GM23338 (cell line): Measurements from ENCODE around the gene HLA-DMA. TPM values are rescaled to one million over a fixed set of nuclear protein-coding genes. Genes with fewer than 3 reads are reported as not detected.

Experiments
- ATAC-seq: fragments of 200-7000 bp; cut with Tn5 transposase; 3 replicates; pipeline ENCODE4 v1.9.1; 2020
- DNase-seq: peaks from one replicate; pipeline ENCODE4 v3.0.0-alpha.2; 2015; ENCODE audit warnings: low spot score
- H2AFZ ChIP-seq: fragments of 200-600 bp; sonication (generic); 2 replicates; pipeline ENCODE4 v1.8.0; 2016; ENCODE audit warnings: antibody characterized with exemption, mild to moderate bottlenecking, moderate library complexity
- H3F3A ChIP-seq: fragments of 200-600 bp; sonication (generic); replicated peaks from 2 replicates; pipeline ENCODE4 v1.8.0; 2017; ENCODE audit warnings: antibody characterized with exemption, mixed run types, low read depth
- H3K27ac ChIP-seq: fragments of 200-600 bp; sonication (generic); 2 replicates; pipeline ENCODE4 v1.6.1; 2016; ENCODE audit warnings: low read depth
- H3K27me3 ChIP-seq: fragments of 200-600 bp; sonication (generic); 2 replicates; pipeline ENCODE4 v1.8.0; 2016; ENCODE audit warnings: mild to moderate bottlenecking, mixed run types, moderate library complexity; ENCODE audit not compliant: insufficient read depth
- H3K36me3 ChIP-seq: fragments of 200-600 bp; sonication (generic); 2 replicates; pipeline ENCODE4 v1.8.0; 2016; ENCODE audit warnings: mild to moderate bottlenecking; ENCODE audit not compliant: insufficient read depth
- H3K4me1 ChIP-seq: fragments of 200-600 bp; sonication (generic); 2 replicates; pipeline ENCODE4 v1.8.0; 2016; ENCODE audit warnings: mild to moderate bottlenecking, moderate library complexity; ENCODE audit not compliant: insufficient read depth
- H3K4me2 ChIP-seq: fragments of 200-600 bp; sonication (generic); 2 replicates; pipeline ENCODE4 v1.7.1; 2017; ENCODE audit warnings: mixed run types
- H3K4me3 ChIP-seq: fragments of 200-600 bp; sonication (generic); 2 replicates; pipeline ENCODE4 v1.6.1; 2016; ENCODE audit warnings: mixed run types
- H3K79me2 ChIP-seq: fragments of 200-600 bp; sonication (generic); replicated peaks from 2 replicates; pipeline ENCODE4 v1.8.0; 2017; ENCODE audit warnings: mild to moderate bottlenecking; ENCODE audit not compliant: insufficient read depth
- H3K9me2 ChIP-seq: fragments of 200-600 bp; sonication (generic); 2 replicates; pipeline ENCODE4 v1.8.0; 2017; ENCODE audit not compliant: insufficient read depth
- H4K20me1 ChIP-seq: fragments of 200-600 bp; sonication (generic); replicated peaks from 2 replicates; pipeline ENCODE4 v1.8.0; 2017; ENCODE audit warnings: mild to moderate bottlenecking; ENCODE audit not compliant: insufficient read depth
- H3K27ac Mint-ChIP-seq: 2 replicates; pipeline ENCODE4 v1.8.0; 2020; ENCODE audit warnings: inconsistent platforms, mild to moderate bottlenecking, moderate library complexity, mixed read lengths
- H3K27me3 Mint-ChIP-seq: 3 replicates; pipeline ENCODE4 v1.8.0; 2022; ENCODE audit warnings: low read depth, mild to moderate bottlenecking, moderate library complexity, mixed read lengths, inconsistent platforms; ENCODE audit not compliant: insufficient read depth, poor library complexity
- H3K36me3 Mint-ChIP-seq: 3 replicates; pipeline ENCODE4 v1.8.0; 2021; ENCODE audit warnings: low read depth, mild to moderate bottlenecking, inconsistent platforms, moderate library complexity, mixed read lengths
- H3K4me1 Mint-ChIP-seq: 3 replicates; pipeline ENCODE4 v1.8.0; 2020; ENCODE audit warnings: mild to moderate bottlenecking, inconsistent platforms, mixed read lengths
- H3K4me3 Mint-ChIP-seq: 3 replicates; pipeline ENCODE4 v1.8.0; 2021; ENCODE audit warnings: moderate library complexity, mild to moderate bottlenecking, inconsistent platforms, mixed read lengths
- H3K9me3 Mint-ChIP-seq: 3 replicates; pipeline ENCODE4 v1.8.0; 2020; ENCODE audit warnings: moderate library complexity, mild to moderate bottlenecking, inconsistent platforms, mixed read lengths
- CREB1 ChIP-seq: fragments of 250-450 bp; sonication (Bioruptor Pico); IDR thresholded peaks from 2 replicates; pipeline ENCODE4 v1.5.0; 2020; ENCODE audit warnings: low read depth, mild to moderate bottlenecking, moderate library complexity
- EZH2 ChIP-seq: fragments of 200-600 bp; sonication (generic); IDR thresholded peaks from one replicate; pipeline ENCODE4 v1.8.0; 2017; ENCODE audit warnings: antibody characterized with exemption, mild to moderate bottlenecking, low read depth; ENCODE audit not compliant: unreplicated experiment
- EZH2phosphoT487 ChIP-seq: fragments of 200-600 bp; sonication (generic); IDR thresholded peaks from one replicate; pipeline ENCODE4 v1.8.1; 2018; ENCODE audit warnings: antibody characterized with exemption; ENCODE audit not compliant: unreplicated experiment
- JUNB ChIP-seq: IDR thresholded peaks from one replicate; pipeline ENCODE4 v1.6.1; 2016; ENCODE audit warnings: antibody characterized with exemption; ENCODE audit not compliant: unreplicated experiment
- NANOG ChIP-seq: IDR thresholded peaks from 2 replicates; pipeline ENCODE4 v1.6.1; 2016; ENCODE audit warnings: antibody characterized with exemption, borderline replicate concordance
- POLR2AphosphoS5 ChIP-seq: IDR thresholded peaks from 2 replicates; pipeline ENCODE4 v1.6.1; 2016; ENCODE audit warnings: antibody characterized with exemption, low read depth
- STAT1 ChIP-seq: IDR thresholded peaks from one replicate; pipeline ENCODE4 v1.6.1; 2016; ENCODE audit warnings: antibody characterized with exemption; ENCODE audit not compliant: unreplicated experiment
- ZNF114 ChIP-seq: fragments of 250-450 bp; sonication (Bioruptor Pico); IDR thresholded peaks from 2 replicates; pipeline ENCODE4 v1.5.0; 2020; ENCODE audit warnings: mild to moderate bottlenecking, moderate library complexity
- ZNF331 ChIP-seq: fragments of 250-450 bp; sonication (Bioruptor Pico); IDR thresholded peaks from 2 replicates; pipeline ENCODE4 v1.5.0; 2020; ENCODE audit warnings: low read depth, mild to moderate bottlenecking, moderate library complexity
- polyA plus RNA-seq: library from polyadenylated mRNA; unstranded; fragments of >200 nt; fragmentation: Nextera tagmentation; extraction: Ambion mirVana; gene quantifications from 2 replicates; pipeline ENCODE4 v1.2.1, GENCODE V29; 2016
- total RNA-seq: library from RNA; depleted of rRNA; stranded (reverse); fragments of >200 nt; shearing (Covaris generic); gene quantifications from 2 replicates; pipeline ENCODE4 v1.2.3, GENCODE V29; 2014
- TF ChIP-seq, protein P1 (sequence below): IDR thresholded peaks from 2 replicates; pipeline ENCODE4 v1.6.1; 2016; ENCODE audit warnings: antibody characterized with exemption
- TF ChIP-seq, protein P2 (sequence below): IDR thresholded peaks from one replicate; pipeline ENCODE4 v1.6.1; 2018; ENCODE audit warnings: antibody characterized with exemption; ENCODE audit not compliant: unreplicated experiment
- TF ChIP-seq, protein P3 (sequence below): fragments of 250-450 bp; sonication (Bioruptor Pico); IDR thresholded peaks from 2 replicates; pipeline ENCODE4 v1.5.0; 2020; ENCODE audit warnings: mild to moderate bottlenecking, moderate library complexity

Gene HLA-DMA
- total and polyA plus RNA-seq, 2 experiments from 2014 or later: 5.2 to 6.2 TPM

DNA sequence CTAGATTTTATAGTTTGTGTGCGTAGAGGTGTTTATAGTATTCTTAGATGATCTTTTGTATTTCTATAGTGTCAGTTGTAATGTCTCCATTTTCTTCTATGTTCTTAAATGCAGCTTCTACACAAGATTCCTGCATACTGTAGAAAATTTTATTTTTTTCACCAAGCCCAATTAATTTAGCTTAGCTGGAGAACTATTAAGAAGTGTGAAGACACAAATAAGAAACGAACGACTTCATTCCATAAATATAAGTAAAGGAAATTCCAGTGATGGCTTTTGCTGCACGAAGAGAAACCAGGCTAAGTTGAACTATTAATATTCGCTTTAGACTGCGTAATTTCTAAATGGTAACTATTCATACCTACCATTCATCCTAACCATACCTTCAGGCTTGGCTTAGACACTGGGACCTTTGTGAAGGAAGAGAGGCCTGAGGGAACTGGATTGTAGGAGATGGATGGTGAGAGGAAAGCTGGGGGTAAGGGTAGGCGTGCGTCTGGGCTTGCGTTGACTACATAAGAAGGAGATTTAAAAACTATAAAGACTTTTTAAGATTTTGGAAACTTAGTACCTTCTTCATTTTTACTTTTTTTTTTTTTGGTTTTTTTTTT, 40.6 kb upstream of the HLA-DMA start:
- Histone ChIP-seq H4K20me1 (no peaks in the 10 kb centered on the region; the same call in 1 of the 2 replicates), H3K4me1 (no peaks in the 10 kb centered on the region), H3K9me2 (no peaks in the 10 kb centered on the region), H3K36me3 (no peaks in the 10 kb centered on the region), H3K79me2 (no peaks in the 10 kb centered on the region), H3K27me3 (no peaks in the 10 kb centered on the region), H2AFZ (no peak overlapping the region), H3K27ac (no peak overlapping the region), H3F3A (no peaks in the 10 kb centered on the region), H3K4me2 (no peak overlapping the region), H3K4me3 (no peak overlapping the region)
- Mint-ChIP-seq H3K4me3 (no peak overlapping the region), H3K27me3 (no peaks in the 10 kb centered on the region), H3K9me3 (no peaks in the 10 kb centered on the region), H3K4me1 (no peaks in the 10 kb centered on the region), H3K36me3 (no peaks in the 10 kb centered on the region), H3K27ac (no peak overlapping the region)
- DNase-seq: no peak
- ATAC-seq: no peak
- TF ChIP-seq, protein P1, sequence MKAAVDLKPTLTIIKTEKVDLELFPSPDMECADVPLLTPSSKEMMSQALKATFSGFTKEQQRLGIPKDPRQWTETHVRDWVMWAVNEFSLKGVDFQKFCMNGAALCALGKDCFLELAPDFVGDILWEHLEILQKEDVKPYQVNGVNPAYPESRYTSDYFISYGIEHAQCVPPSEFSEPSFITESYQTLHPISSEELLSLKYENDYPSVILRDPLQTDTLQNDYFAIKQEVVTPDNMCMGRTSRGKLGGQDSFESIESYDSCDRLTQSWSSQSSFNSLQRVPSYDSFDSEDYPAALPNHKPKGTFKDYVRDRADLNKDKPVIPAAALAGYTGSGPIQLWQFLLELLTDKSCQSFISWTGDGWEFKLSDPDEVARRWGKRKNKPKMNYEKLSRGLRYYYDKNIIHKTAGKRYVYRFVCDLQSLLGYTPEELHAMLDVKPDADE: no peak
- TF ChIP-seq EZH2 (no peak), NANOG (no peak), ZNF114 (CRISPR knock-in tag) (no peak), CREB1 (no peak), POLR2AphosphoS5 (no peak), JUNB (no peak), STAT1 (no peak), ZNF331 (CRISPR knock-in tag) (no peak), EZH2phosphoT487 (no peak)
- TF ChIP-seq, protein P2, sequence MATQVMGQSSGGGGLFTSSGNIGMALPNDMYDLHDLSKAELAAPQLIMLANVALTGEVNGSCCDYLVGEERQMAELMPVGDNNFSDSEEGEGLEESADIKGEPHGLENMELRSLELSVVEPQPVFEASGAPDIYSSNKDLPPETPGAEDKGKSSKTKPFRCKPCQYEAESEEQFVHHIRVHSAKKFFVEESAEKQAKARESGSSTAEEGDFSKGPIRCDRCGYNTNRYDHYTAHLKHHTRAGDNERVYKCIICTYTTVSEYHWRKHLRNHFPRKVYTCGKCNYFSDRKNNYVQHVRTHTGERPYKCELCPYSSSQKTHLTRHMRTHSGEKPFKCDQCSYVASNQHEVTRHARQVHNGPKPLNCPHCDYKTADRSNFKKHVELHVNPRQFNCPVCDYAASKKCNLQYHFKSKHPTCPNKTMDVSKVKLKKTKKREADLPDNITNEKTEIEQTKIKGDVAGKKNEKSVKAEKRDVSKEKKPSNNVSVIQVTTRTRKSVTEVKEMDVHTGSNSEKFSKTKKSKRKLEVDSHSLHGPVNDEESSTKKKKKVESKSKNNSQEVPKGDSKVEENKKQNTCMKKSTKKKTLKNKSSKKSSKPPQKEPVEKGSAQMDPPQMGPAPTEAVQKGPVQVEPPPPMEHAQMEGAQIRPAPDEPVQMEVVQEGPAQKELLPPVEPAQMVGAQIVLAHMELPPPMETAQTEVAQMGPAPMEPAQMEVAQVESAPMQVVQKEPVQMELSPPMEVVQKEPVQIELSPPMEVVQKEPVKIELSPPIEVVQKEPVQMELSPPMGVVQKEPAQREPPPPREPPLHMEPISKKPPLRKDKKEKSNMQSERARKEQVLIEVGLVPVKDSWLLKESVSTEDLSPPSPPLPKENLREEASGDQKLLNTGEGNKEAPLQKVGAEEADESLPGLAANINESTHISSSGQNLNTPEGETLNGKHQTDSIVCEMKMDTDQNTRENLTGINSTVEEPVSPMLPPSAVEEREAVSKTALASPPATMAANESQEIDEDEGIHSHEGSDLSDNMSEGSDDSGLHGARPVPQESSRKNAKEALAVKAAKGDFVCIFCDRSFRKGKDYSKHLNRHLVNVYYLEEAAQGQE: no peak
- TF ChIP-seq, protein P3, sequence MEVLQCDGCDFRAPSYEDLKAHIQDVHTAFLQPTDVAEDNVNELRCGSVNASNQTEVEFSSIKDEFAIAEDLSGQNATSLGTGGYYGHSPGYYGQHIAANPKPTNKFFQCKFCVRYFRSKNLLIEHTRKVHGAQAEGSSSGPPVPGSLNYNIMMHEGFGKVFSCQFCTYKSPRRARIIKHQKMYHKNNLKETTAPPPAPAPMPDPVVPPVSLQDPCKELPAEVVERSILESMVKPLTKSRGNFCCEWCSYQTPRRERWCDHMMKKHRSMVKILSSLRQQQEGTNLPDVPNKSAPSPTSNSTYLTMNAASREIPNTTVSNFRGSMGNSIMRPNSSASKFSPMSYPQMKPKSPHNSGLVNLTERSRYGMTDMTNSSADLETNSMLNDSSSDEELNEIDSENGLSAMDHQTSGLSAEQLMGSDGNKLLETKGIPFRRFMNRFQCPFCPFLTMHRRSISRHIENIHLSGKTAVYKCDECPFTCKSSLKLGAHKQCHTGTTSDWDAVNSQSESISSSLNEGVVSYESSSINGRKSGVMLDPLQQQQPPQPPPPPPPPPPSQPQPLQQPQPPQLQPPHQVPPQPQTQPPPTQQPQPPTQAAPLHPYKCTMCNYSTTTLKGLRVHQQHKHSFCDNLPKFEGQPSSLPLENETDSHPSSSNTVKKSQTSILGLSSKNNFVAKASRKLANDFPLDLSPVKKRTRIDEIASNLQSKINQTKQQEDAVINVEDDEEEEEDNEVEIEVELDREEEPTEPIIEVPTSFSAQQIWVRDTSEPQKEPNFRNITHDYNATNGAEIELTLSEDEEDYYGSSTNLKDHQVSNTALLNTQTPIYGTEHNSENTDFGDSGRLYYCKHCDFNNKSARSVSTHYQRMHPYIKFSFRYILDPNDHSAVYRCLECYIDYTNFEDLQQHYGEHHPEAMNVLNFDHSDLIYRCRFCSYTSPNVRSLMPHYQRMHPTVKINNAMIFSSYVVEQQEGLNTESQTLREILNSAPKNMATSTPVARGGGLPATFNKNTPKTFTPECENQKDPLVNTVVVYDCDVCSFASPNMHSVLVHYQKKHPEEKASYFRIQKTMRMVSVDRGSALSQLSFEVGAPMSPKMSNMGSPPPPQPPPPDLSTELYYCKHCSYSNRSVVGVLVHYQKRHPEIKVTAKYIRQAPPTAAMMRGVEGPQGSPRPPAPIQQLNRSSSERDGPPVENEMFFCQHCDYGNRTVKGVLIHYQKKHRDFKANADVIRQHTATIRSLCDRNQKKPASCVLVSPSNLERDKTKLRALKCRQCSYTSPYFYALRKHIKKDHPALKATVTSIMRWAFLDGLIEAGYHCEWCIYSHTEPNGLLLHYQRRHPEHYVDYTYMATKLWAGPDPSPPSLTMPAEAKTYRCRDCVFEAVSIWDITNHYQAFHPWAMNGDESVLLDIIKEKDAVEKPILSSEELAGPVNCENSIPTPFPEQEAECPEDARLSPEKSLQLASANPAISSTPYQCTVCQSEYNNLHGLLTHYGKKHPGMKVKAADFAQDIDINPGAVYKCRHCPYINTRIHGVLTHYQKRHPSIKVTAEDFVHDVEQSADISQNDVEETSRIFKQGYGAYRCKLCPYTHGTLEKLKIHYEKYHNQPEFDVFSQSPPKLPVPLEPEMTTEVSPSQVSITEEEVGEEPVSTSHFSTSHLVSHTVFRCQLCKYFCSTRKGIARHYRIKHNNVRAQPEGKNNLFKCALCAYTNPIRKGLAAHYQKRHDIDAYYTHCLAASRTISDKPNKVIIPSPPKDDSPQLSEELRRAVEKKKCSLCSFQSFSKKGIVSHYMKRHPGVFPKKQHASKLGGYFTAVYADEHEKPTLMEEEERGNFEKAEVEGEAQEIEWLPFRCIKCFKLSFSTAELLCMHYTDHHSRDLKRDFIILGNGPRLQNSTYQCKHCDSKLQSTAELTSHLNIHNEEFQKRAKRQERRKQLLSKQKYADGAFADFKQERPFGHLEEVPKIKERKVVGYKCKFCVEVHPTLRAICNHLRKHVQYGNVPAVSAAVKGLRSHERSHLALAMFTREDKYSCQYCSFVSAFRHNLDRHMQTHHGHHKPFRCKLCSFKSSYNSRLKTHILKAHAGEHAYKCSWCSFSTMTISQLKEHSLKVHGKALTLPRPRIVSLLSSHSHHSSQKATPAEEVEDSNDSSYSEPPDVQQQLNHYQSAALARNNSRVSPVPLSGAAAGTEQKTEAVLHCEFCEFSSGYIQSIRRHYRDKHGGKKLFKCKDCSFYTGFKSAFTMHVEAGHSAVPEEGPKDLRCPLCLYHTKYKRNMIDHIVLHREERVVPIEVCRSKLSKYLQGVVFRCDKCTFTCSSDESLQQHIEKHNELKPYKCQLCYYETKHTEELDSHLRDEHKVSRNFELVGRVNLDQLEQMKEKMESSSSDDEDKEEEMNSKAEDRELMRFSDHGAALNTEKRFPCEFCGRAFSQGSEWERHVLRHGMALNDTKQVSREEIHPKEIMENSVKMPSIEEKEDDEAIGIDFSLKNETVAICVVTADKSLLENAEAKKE (CRISPR knock-in tag): no peak
